Body of pancreas (tissue), 4 donors: ENCODE results near the gene SIDT1. TPM values are rescaled to one million over a fixed set of nuclear protein-coding genes. Genes with fewer than 3 reads are reported as not detected.

Experiments
- microRNA-seq, 2 donors: library from miRNA; unstranded; fragments of <30 nt; microRNA quantifications; one replicate each; pipeline ENCODE4, GENCODE V29; 2016; ENCODE audit warnings: borderline number of aligned reads in 2 of 2, borderline replicate concordance in 2 of 2
- small RNA-seq: library from RNA; depleted of rRNA; stranded (forward); fragments of <200 nt; gene quantifications from one replicate; pipeline ENCODE3, GENCODE V24; 2016
- total RNA-seq, 2 donors: library from RNA; depleted of rRNA; stranded (reverse); fragments of >200 nt; gene quantifications; one replicate each; pipeline ENCODE4 v1.1.0, GENCODE V29; 2016

SIDT1 gene
- total RNA-seq, 2 donors from 2014 or later: 1.6 to 8.8 TPM

Small RNA genes lying within 50 kb of the gene (microRNA-seq; reads per million reads assigned to microRNA genes)
- gene MIR4446: 0 to 0.45 reads per million in 2 donors

Small RNA genes lying within 50 kb of the gene (small RNA-seq; reads per million reads assigned to genes)
- not detected for gene MIR4446
- not detected for gene RN7SL767P

Other genes with a start within 250 kb of the SIDT1 start
- gene CFAP44, start 91.1 kb upstream of the SIDT1 start, total RNA-seq: 10 to 100 TPM in 1 of 2 donors, 1 to 10 TPM in 1; 9.9 to 14.8 TPM
- gene SPICE1, start 17.4 kb upstream of the SIDT1 start, total RNA-seq: 10 to 100 TPM; 19.2 to 21.1 TPM
- 10 to 100 TPM; 10.5 to 13.2 TPM for gene USF3, start 164.1 kb downstream of the SIDT1 start, total RNA-seq
- 10 to 100 TPM; 32.2 to 93.6 TPM for gene NAA50, start 213.7 kb downstream of the SIDT1 start, total RNA-seq
- 10 to 100 TPM; 25.4 to 31.3 TPM for gene ATP6V1A, start 214.5 kb downstream of the SIDT1 start, total RNA-seq